Measurements from ENCODE around the gene PATZ1. TPM values are rescaled to one million over a fixed set of nuclear protein-coding genes. Genes with fewer than 3 reads are reported as not detected.
A peak's percentile ranks its signal among the peaks of the same experiment; 100 is the strongest.

Gene PATZ1
- total RNA-seq, 4 donors from 2014 or later = 9.2 to 38.8 (median 25.1) TPM

GRCh38 chr22:31281733-31282132, 64.4 kb downstream of the PATZ1 start:
- Histone ChIP-seq H3K27me3 (no peaks in the 10 kb centered on the region), H3K4me1 (no peaks in the 10 kb centered on the region), H3K27ac (no peak overlapping the region), H3K4me3 (no peak overlapping the region), H3K36me3 (no peaks in the 10 kb centered on the region), H3K9me3 (no peaks in the 10 kb centered on the region)
- TF ChIP-seq CTCF (IDR thresholded peaks at IDR 0.05) (no peak), POLR2A (IDR thresholded peaks at IDR 0.05) (no peak)
- DNase-seq = no peak
- intact Hi-C loops (cut with DNase I; ENCODE audit: low total_unique reads) = no loop called here

- H3K4me1 ChIP-seq = no peaks in the 10 kb centered on the region
- H3K9me3 ChIP-seq = no peaks in the 10 kb centered on the region
- peak overlapping the region in 1 of 2 donors; percentile 6 for H3K27ac ChIP-seq
- intact Hi-C loops (cut with DNase I; ENCODE audit: low total_unique reads) = no loop called here
- TF ChIP-seq POLR2A (IDR thresholded peaks at IDR 0.05) = no peak
- TF ChIP-seq CTCF (IDR thresholded peaks at IDR 0.05) = no peak
- no peak overlapping the region for H3K4me3 ChIP-seq
- no peaks in the 10 kb centered on the region for H3K27me3 ChIP-seq
- H3K36me3 ChIP-seq = no peaks in the 10 kb centered on the region
- DNase-seq = no peak
Measured at GRCh38 chr22:31279821-31280505, 66.2 kb downstream of the PATZ1 start.

- Histone ChIP-seq H3K27me3 (no peaks in the 10 kb centered on the region), H3K36me3 (no peaks in the 10 kb centered on the region), H3K4me1 (no peaks in the 10 kb centered on the region), H3K9me3 (no peaks in the 10 kb centered on the region), H3K27ac (peak overlapping the region in 1 of 2 donors; percentile 42), H3K4me3 (no peak overlapping the region)
- DNase-seq = no peak
- intact Hi-C loops (cut with DNase I; ENCODE audit: low total_unique reads) = no loop called here
- no peak for TF ChIP-seq CTCF (IDR thresholded peaks at IDR 0.05)
- no peak for TF ChIP-seq POLR2A (IDR thresholded peaks at IDR 0.05)
Measured at GRCh38 chr22:31279327-31279669, 66.8 kb downstream of the PATZ1 start.

- no peak for DNase-seq
- intact Hi-C loops (cut with DNase I; ENCODE audit: low total_unique reads) = no loop called here
- Histone ChIP-seq H3K4me1 (no peaks in the 10 kb centered on the region), H3K9me3 (no peaks in the 10 kb centered on the region), H3K36me3 (no peaks in the 10 kb centered on the region), H3K27me3 (no peaks in the 10 kb centered on the region), H3K27ac (peak overlapping the region in 1 of 2 donors; percentile 42), H3K4me3 (no peak overlapping the region)
- TF ChIP-seq POLR2A (IDR thresholded peaks at IDR 0.05) = no peak
- TF ChIP-seq CTCF (IDR thresholded peaks at IDR 0.05) = no peak
Measured at GRCh38 chr22:31278626-31279326, 67.4 kb downstream of the PATZ1 start.

- no peaks in the 10 kb centered on the region for H3K9me3 ChIP-seq
- intact Hi-C loops (cut with DNase I; ENCODE audit: low total_unique reads) = no loop called here
- no peak for TF ChIP-seq CTCF (IDR thresholded peaks at IDR 0.05)
- no peak for TF ChIP-seq POLR2A (IDR thresholded peaks at IDR 0.05)
- H3K27ac ChIP-seq = peak overlapping the region in 1 of 2 donors; percentile 42
- H3K36me3 ChIP-seq = no peaks in the 10 kb centered on the region
- no peak overlapping the region for H3K4me3 ChIP-seq
- no peaks in the 10 kb centered on the region for H3K27me3 ChIP-seq
- no peaks in the 10 kb centered on the region for H3K4me1 ChIP-seq
- no peak for DNase-seq
Measured at GRCh38 chr22:31278151-31278621, 68.0 kb downstream of the PATZ1 start.
